ENCODE measurements around the gene GPR37. TPM values are rescaled to one million over a fixed set of nuclear protein-coding genes. Genes with fewer than 3 reads are reported as not detected.
A peak's percentile ranks its signal among the peaks of the same experiment; 100 is the strongest.

Gene GPR37
- total RNA-seq, 4 donors from 2014 or later, result 3.1 to 6.9 (median 6.1) TPM

DNA sequence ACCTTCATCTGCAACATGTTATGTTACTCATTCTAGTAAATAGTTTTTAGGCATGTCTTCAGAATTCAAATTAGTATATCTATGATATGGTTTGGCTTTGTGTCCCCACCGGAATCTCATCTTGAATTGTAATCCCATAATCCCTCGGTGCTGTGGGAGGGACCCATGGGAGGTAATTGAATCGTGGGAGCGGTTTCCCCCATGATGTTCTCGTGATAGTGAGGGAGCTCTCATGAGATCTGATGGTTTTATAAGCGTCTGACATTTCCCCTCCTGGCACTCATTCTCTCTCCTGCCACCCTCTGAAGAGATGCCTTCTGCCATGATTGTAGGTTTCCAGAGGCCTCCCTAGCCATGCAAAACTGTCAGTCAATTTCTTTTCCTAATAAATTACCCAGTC is 20.4 kb upstream of the GPR37 start:
- no peaks in the 10 kb centered on the region for H3K9me3 ChIP-seq
- H3K27me3 ChIP-seq, result peaks cover 3% of the 10 kb centered on the region
- no peak overlapping the region for H3K27ac ChIP-seq
- H3K4me1 ChIP-seq, result no peaks in the 10 kb centered on the region
- DNase-seq (ENCODE audit: low spot score in 2 of 2), result no peak
- no peak overlapping the region for H3K4me3 ChIP-seq
- WGBS, result 72% methylated on average over 6 of the region's 6 CpGs
- H3K36me3 ChIP-seq, result no peaks in the 10 kb centered on the region
- TF ChIP-seq EP300 (IDR thresholded peaks at IDR 0.05) (no peak), POLR2A (IDR thresholded peaks at IDR 0.05) (no peak), POLR2AphosphoS5 (IDR thresholded peaks at IDR 0.05) (no peak)
- TF ChIP-seq, protein P1, sequence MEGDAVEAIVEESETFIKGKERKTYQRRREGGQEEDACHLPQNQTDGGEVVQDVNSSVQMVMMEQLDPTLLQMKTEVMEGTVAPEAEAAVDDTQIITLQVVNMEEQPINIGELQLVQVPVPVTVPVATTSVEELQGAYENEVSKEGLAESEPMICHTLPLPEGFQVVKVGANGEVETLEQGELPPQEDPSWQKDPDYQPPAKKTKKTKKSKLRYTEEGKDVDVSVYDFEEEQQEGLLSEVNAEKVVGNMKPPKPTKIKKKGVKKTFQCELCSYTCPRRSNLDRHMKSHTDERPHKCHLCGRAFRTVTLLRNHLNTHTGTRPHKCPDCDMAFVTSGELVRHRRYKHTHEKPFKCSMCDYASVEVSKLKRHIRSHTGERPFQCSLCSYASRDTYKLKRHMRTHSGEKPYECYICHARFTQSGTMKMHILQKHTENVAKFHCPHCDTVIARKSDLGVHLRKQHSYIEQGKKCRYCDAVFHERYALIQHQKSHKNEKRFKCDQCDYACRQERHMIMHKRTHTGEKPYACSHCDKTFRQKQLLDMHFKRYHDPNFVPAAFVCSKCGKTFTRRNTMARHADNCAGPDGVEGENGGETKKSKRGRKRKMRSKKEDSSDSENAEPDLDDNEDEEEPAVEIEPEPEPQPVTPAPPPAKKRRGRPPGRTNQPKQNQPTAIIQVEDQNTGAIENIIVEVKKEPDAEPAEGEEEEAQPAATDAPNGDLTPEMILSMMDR (IDR thresholded peaks at IDR 0.05), result no peak

DNA sequence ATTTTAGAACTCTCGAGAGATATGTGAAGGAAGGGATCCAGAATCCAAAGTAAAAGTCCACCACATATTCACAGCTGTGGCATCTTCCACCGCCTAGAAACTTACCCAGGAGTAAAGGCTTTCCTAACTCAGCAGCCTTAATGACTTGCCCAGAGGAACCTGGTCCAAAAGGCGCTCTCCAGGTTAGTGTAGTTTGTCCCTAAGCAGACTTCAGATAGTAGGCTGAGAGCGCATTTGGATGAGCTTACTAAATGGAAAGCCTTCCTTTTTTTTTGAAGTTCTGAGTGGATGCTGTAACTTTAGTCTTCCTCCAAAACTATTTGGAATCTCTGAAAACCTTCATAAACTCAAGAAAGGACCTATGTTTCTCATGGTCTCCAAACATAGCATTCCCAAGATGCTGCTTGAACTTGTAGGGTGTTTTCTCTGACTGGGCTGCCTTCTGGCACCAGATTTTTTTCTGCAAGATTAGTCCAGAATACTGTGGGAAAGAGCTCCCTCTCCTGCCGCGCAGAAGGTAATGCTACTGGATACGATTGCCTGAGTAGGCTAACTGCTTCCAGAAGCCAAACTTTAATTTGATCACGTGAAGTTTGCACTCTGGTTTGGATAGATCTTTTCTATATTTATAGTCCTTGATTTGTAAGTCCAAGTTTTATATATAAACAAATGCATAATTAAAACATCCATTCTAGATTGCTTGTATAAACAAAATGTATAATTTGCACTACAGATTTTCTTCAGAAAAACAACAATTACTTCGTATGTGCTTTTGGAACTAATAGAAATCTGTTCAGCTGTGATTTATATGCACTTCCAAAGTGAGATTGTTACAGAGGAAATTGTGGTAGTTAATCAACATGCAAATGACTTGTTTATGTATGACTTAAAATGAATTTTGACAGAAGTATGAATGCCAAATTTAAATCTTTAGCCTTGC is 19.6 kb upstream of the GPR37 start:
- WGBS, result 38% methylated on average over 9 of the region's 9 CpGs
- Histone ChIP-seq H3K4me3 (no peak overlapping the region), H3K27ac (no peak overlapping the region), H3K9me3 (no peaks in the 10 kb centered on the region), H3K36me3 (no peaks in the 10 kb centered on the region), H3K27me3 (peaks cover 3% of the 10 kb centered on the region), H3K4me1 (no peaks in the 10 kb centered on the region)
- no peak for TF ChIP-seq POLR2A (IDR thresholded peaks at IDR 0.05)
- TF ChIP-seq, protein P1 (IDR thresholded peaks at IDR 0.05), result peak; percentile 23 to 61
- no peak for DNase-seq (ENCODE audit: low spot score in 2 of 2)

DNA sequence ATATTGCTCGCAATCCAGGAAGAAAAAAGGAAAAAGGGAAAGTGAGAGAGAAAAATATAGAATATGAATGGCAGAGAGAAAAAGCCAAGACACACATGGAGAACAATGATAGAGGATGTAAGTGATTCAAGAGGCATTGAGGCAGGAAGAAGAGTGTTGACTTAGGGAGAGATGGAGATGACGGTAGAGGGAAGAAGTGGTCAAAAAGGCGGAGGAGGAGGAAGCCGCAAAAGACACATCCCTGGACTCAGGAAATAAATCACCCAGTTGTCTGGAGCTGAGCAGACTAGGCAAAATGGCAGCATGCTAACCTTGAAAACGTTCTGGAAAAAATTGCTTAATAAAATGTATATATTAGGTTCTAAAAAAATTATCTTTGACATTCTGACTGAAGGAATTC is 17.7 kb upstream of the GPR37 start:
- TF ChIP-seq EP300 (IDR thresholded peaks at IDR 0.05), result no peak
- no peak for TF ChIP-seq POLR2AphosphoS5 (IDR thresholded peaks at IDR 0.05)
- TF ChIP-seq, protein P1 (IDR thresholded peaks at IDR 0.05), result no peak
- no peak for TF ChIP-seq POLR2A (IDR thresholded peaks at IDR 0.05)

DNA sequence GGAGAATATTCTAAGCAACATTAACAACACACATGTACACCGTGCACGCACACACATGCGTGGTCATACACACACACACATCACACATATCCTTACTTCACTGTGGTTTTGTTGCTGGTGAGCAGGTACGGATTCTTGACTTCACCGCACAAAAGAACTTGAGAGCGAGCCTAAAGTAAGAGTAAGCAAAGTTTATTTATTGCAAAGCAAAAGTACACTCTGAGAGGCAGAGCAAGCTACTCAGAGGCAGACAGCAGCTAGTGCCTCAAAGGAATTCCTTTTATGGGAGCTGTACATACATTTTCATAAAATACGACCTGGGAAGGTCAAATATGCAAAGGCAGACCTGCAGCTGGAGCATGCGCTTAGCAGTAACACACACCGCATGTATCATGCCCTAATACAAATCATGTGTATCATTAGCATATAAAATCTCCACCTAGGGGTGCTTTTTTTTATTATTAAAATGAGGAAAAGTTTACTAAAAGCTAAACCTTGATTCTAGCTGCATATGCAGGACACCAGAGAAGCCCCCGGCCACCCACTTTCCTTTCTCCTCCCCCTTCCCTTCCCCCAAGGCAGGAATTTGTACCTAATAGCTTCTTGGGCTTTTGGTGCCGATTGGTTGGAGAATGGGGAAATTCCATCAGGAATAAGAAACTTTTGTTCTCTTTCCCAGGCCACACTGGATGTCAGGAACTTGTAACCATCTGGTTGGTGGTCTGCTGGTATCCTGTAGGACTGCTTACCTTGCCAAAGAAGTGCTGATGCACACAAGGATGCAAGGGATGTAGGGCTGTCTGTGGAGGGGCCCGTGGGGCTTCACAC is 16.5 kb upstream of the GPR37 start:
- no peaks in the 10 kb centered on the region for H3K4me1 ChIP-seq

More for the DNA sequence above, 17.7 kb upstream of the GPR37 start:
- no peak for DNase-seq (ENCODE audit: low spot score in 2 of 2)
- WGBS, result 80% methylated on average over 5 of the region's 5 CpGs
- no peak overlapping the region for H3K27ac ChIP-seq
- H3K36me3 ChIP-seq, result no peaks in the 10 kb centered on the region
- no peaks in the 10 kb centered on the region for H3K27me3 ChIP-seq
- no peak overlapping the region for H3K4me3 ChIP-seq
- H3K9me3 ChIP-seq, result no peaks in the 10 kb centered on the region
- H3K4me1 ChIP-seq, result no peaks in the 10 kb centered on the region

More for the DNA sequence above, 16.5 kb upstream of the GPR37 start:
- DNase-seq (ENCODE audit: low spot score in 2 of 2), result no peak
- Histone ChIP-seq H3K27ac (no peak overlapping the region), H3K4me3 (no peak overlapping the region), H3K27me3 (no peaks in the 10 kb centered on the region), H3K9me3 (no peaks in the 10 kb centered on the region), H3K36me3 (no peaks in the 10 kb centered on the region)
- WGBS, result 59% methylated on average over 12 of the region's 12 CpGs
- TF ChIP-seq POLR2A (IDR thresholded peaks at IDR 0.05) (no peak), EP300 (IDR thresholded peaks at IDR 0.05) (no peak), POLR2AphosphoS5 (IDR thresholded peaks at IDR 0.05) (no peak)
- TF ChIP-seq, protein P1 (IDR thresholded peaks at IDR 0.05), result no peak

All from suprapubic skin (tissue), 4 donors.